Measurements from ENCODE around the gene TSPAN1. TPM values are rescaled to one million over a fixed set of nuclear protein-coding genes. Genes with fewer than 3 reads are reported as not detected.

TSPAN1 gene
- total RNA-seq, 1 donor from 2014 or later, result 0.91 TPM

GRCh38 chr1:46134660-46135331, 40.1 kb upstream of the TSPAN1 start:
- Mint-ChIP-seq H3K4me1 (ENCODE audit: unreplicated experiment) (peaks cover 63% of the 10 kb centered on the region), H3K27ac (ENCODE audit: unreplicated experiment) (peak overlapping the region; percentile 51), H3K9me3 (ENCODE audit: unreplicated experiment) (no peaks in the 10 kb centered on the region), H3K27me3 (ENCODE audit: unreplicated experiment) (no peaks in the 10 kb centered on the region), H3K4me3 (ENCODE audit: unreplicated experiment) (peak overlapping the region; percentile 5), H3K36me3 (ENCODE audit: unreplicated experiment) (no peaks in the 10 kb centered on the region)
- DNase-seq (ENCODE audit: extremely low spot score, unreplicated experiment), result no peak
- no peak for TF ChIP-seq CTCF (IDR thresholded peaks at IDR 0.05)

DNA sequence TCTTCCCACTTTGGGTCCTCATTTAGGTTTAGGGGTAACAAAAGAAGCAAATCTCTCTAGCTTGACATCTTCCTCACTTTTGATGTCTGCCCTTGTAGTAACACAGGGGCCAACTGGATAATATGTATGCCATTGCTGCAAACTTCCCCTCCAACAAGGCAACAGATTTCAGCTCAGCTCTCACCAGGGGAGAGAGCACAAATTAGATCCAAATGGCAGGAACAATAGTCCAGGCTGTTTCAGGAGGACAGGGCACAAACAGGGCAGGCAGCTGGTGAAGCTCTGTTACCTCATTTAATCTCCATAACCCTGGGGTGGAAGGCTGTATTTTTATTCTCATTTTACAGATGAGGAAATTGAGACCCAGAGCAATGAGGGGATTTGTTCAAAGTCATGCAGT, 38.2 kb upstream of the TSPAN1 start:
- peak overlapping the region; percentile 11 for H3K4me3 Mint-ChIP-seq (ENCODE audit: unreplicated experiment)
- H3K27me3 Mint-ChIP-seq (ENCODE audit: unreplicated experiment), result no peaks in the 10 kb centered on the region
- TF ChIP-seq CTCF (IDR thresholded peaks at IDR 0.05), result no peak
- peak overlapping the region; percentile 84 for H3K27ac Mint-ChIP-seq (ENCODE audit: unreplicated experiment)
- DNase-seq (ENCODE audit: extremely low spot score, unreplicated experiment), result no peak
- no peaks in the 10 kb centered on the region for H3K36me3 Mint-ChIP-seq (ENCODE audit: unreplicated experiment)
- H3K4me1 Mint-ChIP-seq (ENCODE audit: unreplicated experiment), result peaks cover 59% of the 10 kb centered on the region
- H3K9me3 Mint-ChIP-seq (ENCODE audit: unreplicated experiment), result no peaks in the 10 kb centered on the region

- no peak for TF ChIP-seq CTCF (IDR thresholded peaks at IDR 0.05)
- DNase-seq (ENCODE audit: extremely low spot score, unreplicated experiment), result no peak
- Mint-ChIP-seq H3K27ac (ENCODE audit: unreplicated experiment) (peak overlapping the region; percentile 84), H3K27me3 (ENCODE audit: unreplicated experiment) (no peaks in the 10 kb centered on the region), H3K9me3 (ENCODE audit: unreplicated experiment) (no peaks in the 10 kb centered on the region), H3K4me3 (ENCODE audit: unreplicated experiment) (peak overlapping the region; percentile 73), H3K4me1 (ENCODE audit: unreplicated experiment) (peaks cover 58% of the 10 kb centered on the region), H3K36me3 (ENCODE audit: unreplicated experiment) (no peaks in the 10 kb centered on the region)
Observed at GRCh38 chr1:46137916-46138315, 37.0 kb upstream of the TSPAN1 start.

GRCh38 chr1:46148318-46148717, 26.6 kb upstream of the TSPAN1 start:
- H3K27ac Mint-ChIP-seq (ENCODE audit: unreplicated experiment), result no peak overlapping the region
- no peak overlapping the region for H3K4me3 Mint-ChIP-seq (ENCODE audit: unreplicated experiment)
- H3K9me3 Mint-ChIP-seq (ENCODE audit: unreplicated experiment), result no peaks in the 10 kb centered on the region
- H3K4me1 Mint-ChIP-seq (ENCODE audit: unreplicated experiment), result peaks cover 6% of the 10 kb centered on the region
- TF ChIP-seq CTCF (IDR thresholded peaks at IDR 0.05), result no peak
- no peaks in the 10 kb centered on the region for H3K27me3 Mint-ChIP-seq (ENCODE audit: unreplicated experiment)
- no peak for DNase-seq (ENCODE audit: extremely low spot score, unreplicated experiment)
- no peaks in the 10 kb centered on the region for H3K36me3 Mint-ChIP-seq (ENCODE audit: unreplicated experiment)

DNA sequence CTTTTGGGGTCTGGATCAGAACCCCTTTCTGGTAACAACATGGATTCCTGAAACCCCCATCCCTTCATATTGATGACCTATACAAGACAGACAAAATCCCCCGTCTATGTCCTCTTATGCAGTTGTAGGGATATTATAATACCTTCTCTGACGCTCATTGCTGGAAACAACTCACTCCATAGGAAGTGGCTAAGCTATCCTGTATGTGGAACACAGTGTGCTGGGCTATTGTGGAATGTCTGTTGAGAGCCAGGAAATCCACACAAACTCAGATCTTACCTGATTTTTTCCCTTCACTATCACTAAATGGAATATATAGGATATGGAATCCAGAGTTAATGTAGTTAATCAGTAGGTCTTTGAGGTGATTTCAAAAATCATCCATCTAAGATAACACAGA, 24.8 kb upstream of the TSPAN1 start:
- Mint-ChIP-seq H3K4me1 (ENCODE audit: unreplicated experiment) (peaks cover 6% of the 10 kb centered on the region), H3K27me3 (ENCODE audit: unreplicated experiment) (no peaks in the 10 kb centered on the region), H3K9me3 (ENCODE audit: unreplicated experiment) (peaks cover 3% of the 10 kb centered on the region), H3K27ac (ENCODE audit: unreplicated experiment) (no peak overlapping the region), H3K36me3 (ENCODE audit: unreplicated experiment) (no peaks in the 10 kb centered on the region), H3K4me3 (ENCODE audit: unreplicated experiment) (no peak overlapping the region)
- no peak for TF ChIP-seq CTCF (IDR thresholded peaks at IDR 0.05)
- DNase-seq (ENCODE audit: extremely low spot score, unreplicated experiment), result no peak

Data from osteocyte (in vitro differentiated cells).